ENCODE data around the gene SNAP47.

Gene SNAP47

DNA sequence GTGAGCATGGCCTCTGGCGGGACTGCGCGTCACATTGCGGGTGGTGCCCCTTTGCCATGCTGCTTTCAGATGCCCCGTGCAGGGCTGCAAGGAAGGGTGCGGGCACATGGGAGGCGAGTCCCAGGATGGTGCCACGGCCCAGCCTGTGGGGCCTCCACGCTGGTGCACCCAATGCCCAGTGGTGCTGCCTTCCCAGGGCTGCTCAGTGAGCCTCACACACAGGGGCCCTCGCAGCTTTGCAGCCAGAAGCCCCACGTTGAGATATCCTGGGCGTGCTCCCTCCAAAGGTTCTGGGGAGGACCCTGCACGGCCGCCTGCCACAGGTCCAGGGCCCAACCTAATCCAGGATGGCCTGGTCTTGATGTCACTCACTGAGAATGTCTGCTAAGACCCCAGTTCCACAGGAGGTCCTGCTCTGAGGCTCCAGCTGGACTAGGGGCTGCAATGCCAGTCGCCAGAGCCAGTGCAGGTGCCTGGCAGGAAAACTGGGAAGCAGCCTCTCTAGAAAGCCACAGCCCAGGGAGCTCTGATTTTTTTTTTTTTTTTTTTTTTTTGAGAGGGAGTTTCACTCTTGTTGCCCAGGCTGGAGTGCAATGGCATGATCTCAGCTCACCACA, 46.2 kb downstream of the SNAP47 start:
- DNase-seq = no peak

DNA sequence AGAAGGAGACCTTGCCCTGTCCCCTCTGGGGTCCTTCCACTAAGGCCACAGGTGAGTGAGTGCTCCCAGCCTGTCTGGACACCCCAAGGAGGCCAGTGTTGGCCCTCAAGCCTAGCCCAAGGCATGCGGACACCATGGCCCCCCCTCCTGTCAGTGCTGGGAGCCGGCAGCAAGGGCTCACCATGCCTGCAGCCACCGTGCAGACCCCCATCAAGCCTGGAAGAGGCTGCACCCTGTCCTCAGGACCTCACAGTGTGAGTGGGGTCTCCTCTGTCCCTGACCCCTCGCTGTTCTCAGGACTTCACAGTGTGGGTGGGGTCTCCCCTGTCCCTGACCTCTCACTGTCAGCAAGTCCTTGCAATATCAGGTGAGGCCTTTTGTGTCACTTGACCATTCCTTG, 47.0 kb downstream of the SNAP47 start:
- DNase-seq = no peak

DNA sequence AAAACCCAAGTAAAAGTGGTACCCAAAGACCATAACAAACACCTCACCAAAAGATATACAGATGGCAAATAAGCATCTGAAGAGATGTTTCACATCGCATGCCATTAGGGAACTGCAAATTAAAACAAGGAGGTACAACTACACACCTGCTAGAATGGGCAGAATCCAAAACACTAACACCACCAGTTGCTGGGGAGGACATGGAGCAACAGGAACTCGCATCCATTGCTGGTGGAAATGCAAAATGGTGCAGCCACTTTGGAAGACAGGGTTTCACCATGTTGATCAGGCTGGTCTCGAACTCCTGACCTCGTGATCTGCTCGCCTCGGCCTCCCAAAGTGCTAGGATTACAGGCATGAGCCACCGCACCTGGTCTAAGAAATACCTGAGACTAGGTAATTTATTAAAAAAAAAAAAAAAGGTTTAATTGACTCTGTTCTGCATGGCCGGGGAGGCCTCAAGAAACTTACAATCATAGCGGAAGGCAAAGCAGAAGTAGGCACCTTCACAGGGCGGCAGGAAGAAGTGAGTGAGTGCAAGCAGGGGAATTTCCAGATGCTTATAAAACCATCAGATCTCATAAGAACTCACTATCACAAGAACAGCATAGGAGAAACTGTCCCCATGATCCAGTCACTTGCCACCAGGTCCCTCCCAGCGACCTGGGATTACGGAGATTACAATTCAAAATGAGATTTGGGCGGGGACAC, 50.0 kb downstream of the SNAP47 start:
- no peak for DNase-seq

DNA sequence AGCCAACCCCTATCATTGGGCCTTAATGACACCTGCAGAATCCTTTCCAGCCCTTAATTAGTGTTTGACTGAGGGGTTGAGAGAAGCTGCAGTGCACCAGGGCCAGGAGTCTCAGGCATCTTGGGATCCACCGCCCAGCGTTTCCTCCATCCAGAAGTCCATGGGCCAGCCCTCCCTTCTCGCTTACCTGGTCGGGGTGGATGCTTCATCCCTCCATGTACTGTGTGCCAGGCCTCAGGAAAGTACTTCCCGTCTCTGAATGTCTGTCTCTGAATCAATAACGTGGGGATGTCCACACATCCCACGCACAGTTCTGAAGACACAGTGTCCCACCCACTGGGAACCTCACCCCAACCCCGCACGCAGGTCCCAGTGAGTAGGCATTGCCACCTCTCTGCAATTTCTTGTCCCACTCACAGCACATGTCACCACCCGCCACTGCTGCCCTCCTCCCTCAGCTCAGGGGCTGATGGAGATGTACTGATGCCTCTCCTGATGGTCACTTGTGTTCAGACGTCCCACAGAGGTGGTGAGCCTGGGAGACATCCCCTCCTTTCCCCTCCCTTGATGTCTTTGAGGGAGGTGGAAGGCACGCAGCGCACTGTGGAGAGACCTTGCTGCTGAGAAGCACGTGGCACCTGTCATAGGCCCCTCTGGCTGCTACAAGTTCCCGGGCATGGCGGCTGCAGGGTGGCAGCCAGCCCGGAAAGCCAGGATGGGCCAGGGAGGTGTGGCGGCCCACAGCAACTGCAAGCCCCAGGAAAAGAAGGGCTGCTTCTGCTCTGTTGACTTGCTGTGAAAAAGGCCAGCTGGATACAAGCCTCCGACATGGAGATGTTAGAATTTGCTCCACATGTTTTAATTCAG, 50.8 kb downstream of the SNAP47 start:
- no peak for DNase-seq

DNA sequence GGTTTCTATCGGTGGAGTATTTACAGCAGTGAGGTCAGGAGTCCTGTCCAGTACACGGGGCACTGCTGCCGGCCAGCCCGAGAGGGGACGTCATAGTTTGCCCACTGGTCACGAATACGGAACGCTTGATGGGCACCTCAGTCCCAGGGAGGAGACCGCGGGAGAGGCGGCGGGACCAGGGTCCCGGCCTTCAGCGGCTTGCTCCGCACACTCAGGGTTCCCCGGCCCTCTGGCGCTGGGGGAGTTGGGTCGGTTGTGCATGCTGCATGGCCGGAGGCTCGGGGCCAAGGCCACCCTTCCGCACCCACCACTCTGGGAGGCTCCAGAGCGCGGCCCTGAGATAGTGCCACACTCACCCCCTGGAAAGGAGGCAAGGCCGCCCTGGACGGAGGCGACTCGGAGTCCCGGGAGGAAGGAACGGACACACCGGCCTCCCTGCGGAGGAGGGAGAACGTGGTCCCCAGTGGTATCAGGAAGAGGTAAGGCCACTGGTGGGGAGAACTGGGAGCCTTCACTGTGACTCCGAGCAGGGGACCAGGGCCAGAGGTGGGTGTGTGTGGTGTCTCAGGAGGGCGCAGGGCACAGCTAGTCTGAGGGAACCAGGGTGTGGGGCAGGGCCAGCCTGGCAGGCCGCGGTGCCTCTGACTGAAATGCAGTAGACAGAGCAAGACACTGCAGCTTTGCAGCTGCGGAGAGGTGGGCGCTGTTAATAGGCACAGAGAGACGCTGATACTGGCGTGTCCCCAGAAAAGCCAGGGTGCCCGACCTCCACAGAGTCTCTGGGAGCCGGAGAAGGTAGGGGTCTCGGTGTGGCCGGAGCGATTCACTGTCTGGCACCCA, 51.7 kb downstream of the SNAP47 start:
- no peak for DNase-seq

DNA sequence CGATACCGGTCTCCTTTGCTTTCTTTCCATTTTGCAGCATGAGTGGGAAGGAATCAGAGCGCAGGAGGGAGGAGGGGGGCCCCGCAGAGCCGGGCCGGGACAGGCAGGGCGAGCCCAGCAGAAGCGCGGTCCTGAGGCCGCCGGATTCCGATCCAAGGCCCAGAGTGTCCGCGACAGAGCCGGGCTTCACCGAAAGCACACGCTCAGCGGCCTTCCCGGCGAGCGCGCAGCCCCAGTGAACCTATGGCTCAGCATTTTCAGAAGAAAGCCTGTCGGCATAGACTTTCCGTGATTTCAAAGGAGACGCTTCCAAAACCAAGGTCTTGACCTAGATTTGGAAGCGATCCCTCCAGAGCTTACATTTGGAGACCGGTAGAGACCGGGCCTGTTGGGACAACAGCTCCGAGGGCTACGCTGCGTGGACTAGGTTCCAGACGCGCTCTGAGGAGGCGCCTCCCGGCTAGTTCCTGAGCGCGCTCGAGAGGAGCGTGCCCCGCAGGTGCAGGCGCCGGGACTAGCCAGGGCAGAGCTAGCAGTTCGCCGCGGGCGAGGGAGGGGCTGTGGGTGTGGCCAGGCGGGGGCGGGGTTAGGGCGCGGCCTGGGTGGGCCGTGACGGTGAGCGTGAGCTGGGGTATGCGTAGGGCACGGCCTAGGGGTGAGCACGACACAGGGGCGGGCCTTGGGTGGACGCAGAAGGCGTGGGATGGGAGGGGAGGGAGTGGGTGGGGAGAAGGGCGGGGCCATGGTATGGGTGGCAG, 52.5 kb downstream of the SNAP47 start:
- peak in 34 of 56 donors; percentile 27 to 74 (median 57) for DNase-seq

DNA sequence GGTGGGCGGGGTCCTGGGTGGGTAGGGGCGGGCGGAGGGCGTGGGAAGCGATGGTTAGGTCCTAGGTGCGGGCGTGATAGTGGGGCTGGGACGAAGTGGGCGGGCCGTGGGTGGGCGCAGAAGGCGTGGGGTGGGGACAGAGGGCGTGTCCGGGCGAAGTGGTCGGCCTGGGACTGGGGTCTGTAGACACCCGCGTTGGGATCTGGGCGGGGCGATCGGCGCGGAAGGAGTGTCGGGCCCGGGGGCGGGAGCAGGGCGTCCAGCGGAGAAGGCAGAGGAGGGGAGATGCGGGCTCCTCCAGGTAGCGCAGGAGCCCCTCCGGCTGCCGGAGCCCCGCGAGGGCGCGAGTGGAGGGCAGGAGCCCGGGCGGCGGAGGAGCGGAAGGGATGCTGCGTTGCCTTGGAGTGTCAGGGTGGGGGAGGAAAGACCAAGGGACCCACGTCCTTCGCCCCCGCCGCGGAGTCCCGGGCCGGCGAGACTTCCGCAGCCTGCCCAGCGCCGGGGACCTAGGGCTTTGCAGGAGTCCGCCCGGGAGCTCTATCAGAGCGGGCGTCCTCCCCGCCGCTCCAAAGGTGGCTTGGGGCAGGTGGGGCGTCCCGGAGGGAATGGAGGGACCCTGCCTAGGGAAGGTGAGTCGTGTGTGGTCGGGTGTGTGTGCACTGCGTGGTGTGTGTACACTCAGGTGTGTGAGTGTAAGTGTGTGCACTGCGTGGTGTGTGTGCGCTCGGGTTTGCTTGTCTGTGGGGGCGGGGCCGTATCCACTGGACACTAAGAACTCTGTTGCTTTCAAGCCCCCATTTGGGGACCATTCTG, 53.2 kb downstream of the SNAP47 start:
- DNase-seq = peak in 3 of 56 donors; percentile 53 to 79 (median 67)

DNA sequence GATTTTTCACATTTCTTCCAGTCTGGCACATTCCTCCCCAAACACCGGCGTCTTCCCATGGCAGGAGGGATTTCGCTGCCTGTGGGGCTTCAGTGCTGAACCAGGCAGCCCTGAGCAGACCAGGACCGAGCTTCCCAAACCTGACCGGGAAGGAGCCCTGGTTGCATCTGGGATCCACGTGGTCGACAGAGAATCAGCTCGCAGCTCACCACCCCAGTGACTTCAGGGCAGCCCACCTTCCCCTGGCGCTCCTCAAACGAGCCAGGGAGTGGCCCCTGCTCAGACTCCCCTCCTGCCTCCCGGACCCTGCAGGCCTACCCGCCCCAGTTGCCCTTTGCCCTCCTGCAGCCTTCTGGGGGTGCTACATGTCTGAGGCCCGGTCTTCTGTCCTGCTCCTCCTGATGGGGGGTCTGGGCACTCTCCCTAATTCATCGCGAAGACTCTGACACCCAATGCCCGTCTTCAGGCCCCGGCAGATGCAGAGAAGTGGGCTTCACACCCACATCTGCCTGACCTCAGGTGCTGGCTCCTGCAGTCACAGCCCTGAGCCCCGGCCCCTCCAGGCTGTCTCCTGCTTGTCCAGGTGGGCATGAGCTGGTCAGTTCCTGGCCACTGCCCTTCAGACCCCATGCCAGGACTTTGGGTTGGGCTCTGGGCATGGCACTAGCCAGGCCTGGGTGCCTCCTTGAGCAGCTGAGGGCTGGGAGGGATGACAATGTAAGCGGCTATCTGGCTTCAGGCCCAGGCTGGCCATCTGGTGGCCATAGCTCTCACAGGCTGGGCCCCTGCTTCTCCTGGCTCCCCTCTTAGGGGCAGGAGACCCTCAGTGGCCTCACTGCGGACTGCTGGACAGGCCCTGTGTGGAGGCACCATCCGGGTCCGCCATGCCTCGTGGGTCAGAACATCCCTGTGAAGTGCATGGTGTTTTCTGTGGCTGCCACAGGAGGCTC, 54.1 kb downstream of the SNAP47 start:
- no peak for DNase-seq

DNA sequence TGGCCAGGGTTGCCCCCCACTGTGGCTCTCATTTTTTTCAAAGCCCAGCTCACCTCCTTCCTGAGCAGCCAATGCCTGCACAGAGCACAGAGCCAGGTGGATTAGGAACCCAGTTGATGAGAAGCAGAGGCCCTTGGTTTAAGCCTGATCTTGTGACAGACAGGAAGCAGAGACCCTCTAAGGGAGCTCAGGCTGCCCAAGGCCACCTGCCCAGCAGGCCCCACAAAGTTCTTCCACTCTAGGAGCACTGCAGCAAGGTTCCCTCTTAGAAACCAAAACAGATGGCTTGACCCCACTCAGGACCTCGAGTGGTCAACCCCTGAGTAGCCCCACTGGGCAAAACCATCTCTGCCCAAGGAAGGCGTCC, 54.8 kb downstream of the SNAP47 start:
- DNase-seq = no peak

DNA sequence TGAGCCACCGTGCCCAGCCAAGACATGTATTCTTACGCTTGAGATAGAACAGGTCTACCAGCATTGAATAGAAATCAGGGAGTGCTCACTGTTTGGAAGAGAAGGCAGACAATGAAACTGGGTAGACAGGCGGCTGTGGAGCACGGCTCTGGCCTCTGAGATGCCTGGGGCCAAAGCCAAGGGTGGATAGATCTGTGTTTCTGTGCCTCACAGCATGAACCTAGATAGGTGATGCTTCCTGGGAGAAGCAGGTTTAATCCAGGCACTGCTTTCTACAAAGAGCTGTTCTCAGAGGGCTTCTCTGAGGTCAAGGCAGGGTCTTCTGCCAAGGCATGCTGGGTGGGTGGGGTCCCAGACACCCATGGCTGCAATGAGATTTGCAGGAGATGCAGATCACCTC, 55.6 kb downstream of the SNAP47 start:
- DNase-seq = no peak

DNA sequence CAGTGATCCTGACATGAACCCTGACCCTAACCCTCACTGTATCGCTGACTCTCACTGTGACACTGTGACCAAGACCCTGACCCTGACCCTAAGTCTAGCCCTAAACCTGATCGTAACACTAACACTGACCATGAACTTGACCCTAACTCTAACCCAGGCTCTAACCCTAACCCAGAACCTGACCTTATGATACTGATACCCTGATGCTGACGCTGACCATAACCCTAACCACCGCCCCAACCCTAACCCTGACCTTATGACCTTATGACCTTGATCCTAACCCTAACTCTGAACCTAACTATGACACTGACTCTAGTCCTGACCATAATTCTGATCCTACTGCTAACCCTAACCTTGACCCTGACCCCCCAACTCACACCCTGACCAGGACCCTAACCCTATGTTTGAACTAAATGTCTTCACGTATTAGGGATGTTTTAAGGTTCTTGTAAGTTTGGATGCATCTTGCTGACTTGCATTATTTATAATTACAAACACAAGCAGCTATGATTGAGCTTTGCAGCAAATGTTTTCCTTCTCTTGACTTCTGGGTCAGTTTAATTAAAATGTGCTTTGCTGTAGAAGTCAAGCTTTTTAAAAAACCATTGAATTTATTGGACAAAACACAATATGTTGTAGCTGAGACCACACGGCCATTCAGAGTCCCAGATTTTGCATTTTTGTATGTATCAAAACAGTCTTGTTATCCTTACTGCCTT, 56.3 kb downstream of the SNAP47 start:
- no peak for DNase-seq

DNA sequence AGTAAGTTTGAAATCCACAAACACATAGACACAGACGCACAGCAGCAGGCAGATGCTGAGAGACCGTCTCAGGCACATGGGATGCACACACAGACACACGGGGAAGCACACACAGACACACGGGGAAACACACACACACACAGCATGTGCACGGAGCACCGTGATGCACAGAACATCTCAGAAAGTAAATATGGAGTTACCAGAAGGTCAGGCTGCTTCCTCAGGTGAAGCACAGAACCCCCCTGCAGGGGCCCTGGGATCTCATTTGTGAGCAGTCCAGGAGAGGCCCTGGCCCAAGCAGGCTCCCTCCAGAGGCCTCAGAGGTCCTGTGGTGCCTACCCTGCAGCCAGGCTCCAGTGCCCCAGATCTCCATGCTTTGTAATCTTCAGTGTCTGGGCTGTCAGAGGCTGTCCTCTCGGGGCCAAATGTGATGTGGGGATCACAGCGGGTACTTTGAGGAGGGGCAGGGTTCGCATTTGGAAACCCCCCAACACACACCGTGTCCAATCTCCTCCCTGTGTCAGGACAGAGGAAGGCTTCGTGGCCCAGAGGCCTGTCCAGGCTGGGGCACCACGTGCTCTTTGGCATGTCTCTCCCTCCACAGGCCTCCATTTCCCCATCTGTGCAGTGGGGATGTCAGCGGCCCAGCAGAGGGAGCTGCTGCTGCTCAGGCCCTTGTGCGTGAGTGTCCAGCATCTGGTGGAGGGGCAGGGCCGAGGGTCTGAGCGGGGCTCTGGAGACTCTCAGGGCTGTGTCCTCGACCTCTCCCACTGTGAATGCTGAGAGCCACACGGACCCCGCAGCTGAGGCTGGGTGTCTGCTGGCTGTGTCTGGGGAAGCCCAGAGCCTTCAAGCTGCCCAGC, 57.2 kb downstream of the SNAP47 start:
- no peak for DNase-seq

DNA sequence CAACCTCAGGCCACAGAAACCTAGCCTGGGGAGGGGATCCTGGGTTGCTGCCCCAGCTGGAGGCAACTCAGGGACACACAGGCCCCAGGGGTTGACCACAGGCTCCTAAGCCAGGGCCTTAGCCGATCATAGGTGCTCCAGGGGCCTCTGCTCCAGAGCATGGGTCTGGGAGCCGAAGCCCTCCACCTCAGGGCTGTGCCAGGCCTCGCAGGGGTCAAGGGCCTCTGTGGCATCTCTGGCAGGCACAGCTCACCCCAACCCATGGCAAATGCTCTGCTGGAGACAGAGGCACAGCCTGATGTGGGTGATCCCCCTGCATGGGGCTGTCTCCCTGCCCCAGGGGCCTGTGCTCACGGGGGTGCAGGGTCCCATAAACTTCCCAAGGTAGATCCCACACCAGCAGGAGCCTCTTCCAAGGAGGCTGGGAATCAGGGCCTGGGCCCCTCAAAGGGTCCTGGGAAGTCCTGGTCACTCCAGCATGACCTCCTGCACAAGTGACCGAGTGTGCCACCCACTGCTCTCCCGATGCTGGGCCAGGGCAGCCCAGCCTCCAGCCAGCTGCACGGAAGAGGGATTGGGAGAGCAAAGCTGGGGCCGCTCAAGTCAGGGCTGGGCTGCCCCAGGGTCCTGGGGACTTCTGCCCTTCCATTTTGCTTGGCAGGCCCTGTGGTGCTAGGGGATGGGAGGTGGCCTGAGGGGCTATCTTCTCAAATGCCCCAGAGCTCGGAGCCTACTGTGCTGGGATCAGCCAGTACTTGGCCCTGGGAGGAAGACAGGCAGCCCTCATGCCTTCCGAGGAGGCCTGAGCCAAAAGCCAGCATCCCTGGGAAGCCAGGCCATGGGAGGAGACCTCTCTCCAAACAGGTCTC, 58.1 kb downstream of the SNAP47 start:
- no peak for DNase-seq

DNA sequence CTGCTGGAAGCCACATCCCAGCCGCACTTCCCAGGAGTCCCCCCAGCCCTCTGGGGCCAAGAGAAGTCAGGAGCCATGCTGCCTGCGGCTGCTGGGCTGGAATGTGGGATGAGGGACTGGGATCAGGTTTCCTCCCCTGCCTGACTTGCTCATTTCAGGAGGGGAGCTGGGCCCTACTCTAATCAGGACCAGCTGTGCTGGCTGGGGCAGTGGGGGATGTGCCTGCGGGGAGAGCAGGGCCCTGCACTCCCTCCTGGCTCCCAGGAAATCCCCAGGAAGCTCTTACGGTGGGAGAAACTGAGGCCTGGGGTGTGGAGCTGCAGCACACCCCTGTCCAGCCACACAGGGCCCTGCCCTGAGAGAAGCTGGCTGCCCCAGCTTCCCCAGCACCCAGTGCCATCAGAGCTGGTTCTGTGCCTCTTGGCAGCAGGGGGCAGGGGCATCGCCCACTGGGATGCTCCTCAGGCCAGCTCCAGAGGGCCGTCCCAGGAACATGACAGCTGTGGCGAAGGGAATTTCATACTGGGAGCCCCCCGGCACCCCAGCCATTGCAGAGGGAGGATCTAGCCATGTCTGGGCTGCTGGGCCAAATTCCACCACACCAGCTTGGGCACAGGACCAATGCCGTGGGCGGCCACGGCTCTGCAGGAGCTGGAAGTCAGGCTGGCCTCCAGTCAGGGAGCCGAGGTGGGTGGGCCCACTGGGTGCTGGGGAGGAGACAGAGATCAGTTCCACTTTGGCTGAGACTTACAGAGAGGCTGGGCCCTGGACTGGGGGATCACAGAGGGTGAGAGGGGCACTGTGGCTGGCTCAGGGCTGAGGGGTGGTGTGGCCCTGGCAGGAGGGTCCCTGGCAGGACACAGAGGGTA, 58.9 kb downstream of the SNAP47 start:
- no peak for DNase-seq

DNA sequence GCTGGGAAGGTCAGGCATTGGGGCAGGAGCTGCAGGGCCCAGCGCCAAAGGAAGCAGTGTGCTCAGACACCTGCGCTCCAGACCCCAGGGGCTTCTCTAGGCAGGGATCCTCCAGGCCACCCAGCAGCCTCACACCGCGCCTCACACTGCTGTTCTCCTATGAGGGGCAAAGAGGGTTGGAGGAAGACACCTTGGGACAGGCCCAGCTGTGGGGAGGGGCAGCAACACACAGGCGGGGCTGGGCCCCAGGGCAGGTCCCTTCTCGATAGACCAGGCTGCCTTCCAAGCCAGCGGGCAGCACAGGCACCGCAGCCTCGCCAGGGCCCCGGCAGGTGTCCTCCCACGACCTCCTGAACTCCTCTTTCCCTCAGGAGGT, 59.6 kb downstream of the SNAP47 start:
- DNase-seq = no peak
